ENCODE results near the gene NDST1. TPM values are rescaled to one million over a fixed set of nuclear protein-coding genes. Genes with fewer than 3 reads are reported as not detected.
A peak's percentile ranks its signal among the peaks of the same experiment; 100 is the strongest.

NDST1 gene
- total and polyA plus RNA-seq, 2 of the 8 experiments (the other 6 are each of a cell fraction or from before 2014, with no cell fraction given) = 27.0 to 72.0 TPM

GRCh38 chr5:150596313-150596712 lies 88.4 kb downstream of the NDST1 start:
- Histone ChIP-seq H2BK5ac (ENCODE audit: low read depth, low read length) (no peak overlapping the region), H3K4me1 (replicated peaks in 1 of 4; ENCODE audit: control insufficient read depth in 3 of 4, insufficient read depth in 4 of 4, low read length in 3 of 4) (peaks cover 0 to 1% (median under 1%) of the 10 kb centered on the region in 4 experiments; a peak in 4 of 7 replicates), H3K23ac (ENCODE audit: insufficient read length) (no peak overlapping the region), H3K36me3 (ENCODE audit: control insufficient read depth in 2 of 4, insufficient read depth in 4 of 4, low read length in 3 of 4) (no peaks in the 10 kb centered on the region), H3K9ac (replicated peaks in 1 of 4; ENCODE audit: extremely low read depth in 1 of 4, low read depth in 3 of 4, low read length in 3 of 4) (no peak overlapping the region), H2BK120ac (replicated peaks; ENCODE audit: low read depth, low read length) (no peak overlapping the region), H3K56ac (replicated peaks; ENCODE audit: insufficient read length, low read depth, low read length) (no peak overlapping the region), H2BK12ac (ENCODE audit: low read depth, low read length) (no peak overlapping the region), H2BK20ac (ENCODE audit: low read length) (no peak overlapping the region), H3K79me2 (ENCODE audit: control insufficient read depth in 1 of 2, insufficient read depth in 2 of 2, low read length in 2 of 2) (no peaks in the 10 kb centered on the region), H4K20me1 (replicated peaks in 1 of 2; ENCODE audit: control insufficient read depth in 1 of 2, insufficient read depth in 2 of 2, low read length in 2 of 2) (no peaks in the 10 kb centered on the region), H3K23me2 (ENCODE audit: low read depth, low read length) (no peaks in the 10 kb centered on the region), H3K4me2 (ENCODE audit: insufficient read depth in 1 of 2, low read depth in 2 of 2, low read length in 2 of 2) (no peak overlapping the region), H4K91ac (replicated peaks; ENCODE audit: insufficient read length, low read length) (no peak overlapping the region), H4K8ac (ENCODE audit: extremely low read depth, insufficient read depth, low read length) (no peak overlapping the region), H3K4ac (replicated peaks; ENCODE audit: insufficient read length, low read depth, low read length) (no peak overlapping the region), H2BK15ac (ENCODE audit: low read length) (0 out of 2 replicates have a peak overlapping the region, but pooled peaks have one; percentile 46), H3K18ac (ENCODE audit: extremely low read depth, low read length) (no peak overlapping the region), H3K9me3 (ENCODE audit: insufficient read depth in 2 of 2, low read depth in 1 of 2, low read length in 1 of 2) (no peaks in the 10 kb centered on the region), H2AFZ (ENCODE audit: low read length) (no peak overlapping the region), H4K5ac (ENCODE audit: insufficient read length, low read depth, low read length) (no peak overlapping the region), H3K79me1 (ENCODE audit: low read depth, low read length) (no peaks in the 10 kb centered on the region), H2AK5ac (ENCODE audit: low read depth, low read length) (no peak overlapping the region), H3K27me3 (replicated peaks in 1 of 4; ENCODE audit: control insufficient read depth in 3 of 4, extremely low read depth in 1 of 4, insufficient read depth in 3 of 4, low read length in 3 of 4) (no peaks in the 10 kb centered on the region), H3K27ac (ENCODE audit: low read depth, low read length) (no peak overlapping the region), H3K4me3 (ENCODE audit: extremely low read depth in 1 of 4, insufficient read depth in 2 of 4, low read depth in 3 of 4, low read length in 4 of 4) (no peak overlapping the region), H3K14ac (ENCODE audit: insufficient read length) (no peak overlapping the region)
- DNase-seq (ENCODE audit: low read depth in 1 of 2, low spot score in 2 of 2) (no peak), FAIRE-seq (no peak)
- ChIA-PET CTCF (ENCODE audit: partially characterized antibody) (interaction anchor here (0.6 to 1.0 kb wide), 2 partner anchors 11 to 29 kb away, joined by 3 read pairs; no protein-coding TSS in a partner anchor), POLR2A (ENCODE audit: partially characterized antibody) (no interaction called here)
- WGBS, 2 experiments (ENCODE audit: extremely low coverage in 1 of 2, insufficient coverage in 1 of 2, insufficient read length in 1 of 2, insufficient replicate concordance in 2 of 2, low coverage in 1 of 2, low lambda C conversion rate in 2 of 2, missing lambda C conversion rate in 1 of 2) = 89% methylated on average over 9 of the region's 9 CpGs; no CpG with 5 or more reads in 1 of the 2 experiments
- no peak for TF ChIP-seq PHF8 (conservative IDR thresholded peaks at IDR 0.05; ENCODE audit: low read depth, low read length)
- no peak for TF ChIP-seq CHD2 (IDR thresholded peaks at IDR 0.05; ENCODE audit: low read length)
- no peak for TF ChIP-seq EGR1 (IDR thresholded peaks at IDR 0.05; ENCODE audit: borderline replicate concordance, low read depth, low read length)
- TF ChIP-seq SP2 (IDR thresholded peaks at IDR 0.05; ENCODE audit: low read length) = no peak
